ENCODE data around the gene GRIK4. TPM values are rescaled to one million over a fixed set of nuclear protein-coding genes. Genes with fewer than 3 reads are reported as not detected.

GRIK4 gene
- total and polyA plus RNA-seq, 2 of the 4 experiments (the other 2 are of a cell fraction): 0.18 to 0.38 TPM

DNA sequence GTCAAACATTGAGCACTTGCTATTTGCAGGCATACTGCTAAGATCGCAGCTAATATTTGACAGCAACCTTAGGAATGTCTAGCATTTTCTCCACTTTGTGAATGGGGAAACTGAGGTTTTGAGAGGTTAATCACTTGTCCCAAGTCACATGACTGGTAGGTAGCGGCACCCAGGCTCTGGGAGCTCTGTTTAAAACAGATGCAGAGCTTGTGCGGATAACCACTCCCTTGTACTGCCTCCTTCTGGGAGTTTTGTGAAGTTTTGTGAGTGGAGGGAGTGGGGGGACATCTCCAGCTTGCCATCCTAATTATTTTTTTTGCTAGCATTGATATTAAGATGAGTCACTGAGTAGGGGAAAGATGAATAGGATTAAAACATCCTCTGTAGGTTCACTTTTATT is 134.7 kb downstream of the GRIK4 start:
- H3K56ac ChIP-seq (ENCODE audit: extremely low read depth, insufficient read depth, low read length): no peak overlapping the region
- H3K36me3 ChIP-seq (ENCODE audit: control insufficient read depth, insufficient read depth, low read length): no peaks in the 10 kb centered on the region
- CTCF ChIA-PET: interaction anchor here (0.7 kb wide), 1 partner anchor 72 kb away, joined by 3 read pairs; no protein-coding TSS in a partner anchor
- POLR2A ChIA-PET (ENCODE audit: unreplicated experiment): no interaction called here
- no peak overlapping the region for H2BK20ac ChIP-seq (ENCODE audit: low read depth, low read length)
- no peak overlapping the region for H4K8ac ChIP-seq (ENCODE audit: low read depth in 2 of 2, low read length in 2 of 2)
- no peak overlapping the region for H4K91ac ChIP-seq (ENCODE audit: insufficient read depth, low read depth, low read length)
- H3K9ac ChIP-seq (ENCODE audit: low read depth, low read length): no peak overlapping the region
- BruUV-seq (replicated peaks): no TSS peak
- DNase-seq (no peak), ATAC-seq (ENCODE audit: low read depth) (no peak)
- in situ Hi-C loops (cut with MboI; ENCODE audit: low sequenced_read_pairs) (no loop called here), dilution Hi-C loops (cut with HindIII; ENCODE audit: low sequenced_read_pairs, unreplicated experiment) (no loop called here), intact Hi-C loops (cut with micrococcal nuclease) (no loop called here)
- H3K4me3 ChIP-seq (ENCODE audit: insufficient read depth, low read depth, low read length): no peak overlapping the region
- H3K4me1 ChIP-seq (ENCODE audit: control insufficient read depth, insufficient read depth, low read length): no peaks in the 10 kb centered on the region
- no peak overlapping the region for H3K18ac ChIP-seq (ENCODE audit: low read depth, low read length)
- no peak overlapping the region for H2BK120ac ChIP-seq (ENCODE audit: low read depth, low read length)
- no peak overlapping the region for H3K23ac ChIP-seq (ENCODE audit: low read depth, low read length)
- TF ChIP-seq SMC3 (IDR thresholded peaks at IDR 0.05; ENCODE audit: low read depth, low read length): no peak
- no peak for TF ChIP-seq MAZ (IDR thresholded peaks at IDR 0.05; ENCODE audit: borderline replicate concordance, low read depth, low read length)
- TF ChIP-seq MXI1 (IDR thresholded peaks at IDR 0.05; ENCODE audit: borderline replicate concordance, low read depth, low read length): no peak
- TF ChIP-seq, protein P1, sequence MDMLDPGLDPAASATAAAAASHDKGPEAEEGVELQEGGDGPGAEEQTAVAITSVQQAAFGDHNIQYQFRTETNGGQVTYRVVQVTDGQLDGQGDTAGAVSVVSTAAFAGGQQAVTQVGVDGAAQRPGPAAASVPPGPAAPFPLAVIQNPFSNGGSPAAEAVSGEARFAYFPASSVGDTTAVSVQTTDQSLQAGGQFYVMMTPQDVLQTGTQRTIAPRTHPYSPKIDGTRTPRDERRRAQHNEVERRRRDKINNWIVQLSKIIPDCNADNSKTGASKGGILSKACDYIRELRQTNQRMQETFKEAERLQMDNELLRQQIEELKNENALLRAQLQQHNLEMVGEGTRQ (IDR thresholded peaks at IDR 0.05; ENCODE audit: low read depth, low read length): no peak
- no peak for TF ChIP-seq RAD21 (IDR thresholded peaks at IDR 0.05; ENCODE audit: low read length)
- TF ChIP-seq NFE2L2 (IDR thresholded peaks at IDR 0.05; ENCODE audit: low read depth, low read length): no peak
- no peak for TF ChIP-seq CEBPB (IDR thresholded peaks at IDR 0.05; ENCODE audit: low read depth, low read length)
- TF ChIP-seq POLR2A (IDR thresholded peaks at IDR 0.05; ENCODE audit: low read depth, low read length): no peak
- TF ChIP-seq RFX5 (IDR thresholded peaks at IDR 0.05; ENCODE audit: low read depth, low read length): no peak
- TF ChIP-seq, protein P2, sequence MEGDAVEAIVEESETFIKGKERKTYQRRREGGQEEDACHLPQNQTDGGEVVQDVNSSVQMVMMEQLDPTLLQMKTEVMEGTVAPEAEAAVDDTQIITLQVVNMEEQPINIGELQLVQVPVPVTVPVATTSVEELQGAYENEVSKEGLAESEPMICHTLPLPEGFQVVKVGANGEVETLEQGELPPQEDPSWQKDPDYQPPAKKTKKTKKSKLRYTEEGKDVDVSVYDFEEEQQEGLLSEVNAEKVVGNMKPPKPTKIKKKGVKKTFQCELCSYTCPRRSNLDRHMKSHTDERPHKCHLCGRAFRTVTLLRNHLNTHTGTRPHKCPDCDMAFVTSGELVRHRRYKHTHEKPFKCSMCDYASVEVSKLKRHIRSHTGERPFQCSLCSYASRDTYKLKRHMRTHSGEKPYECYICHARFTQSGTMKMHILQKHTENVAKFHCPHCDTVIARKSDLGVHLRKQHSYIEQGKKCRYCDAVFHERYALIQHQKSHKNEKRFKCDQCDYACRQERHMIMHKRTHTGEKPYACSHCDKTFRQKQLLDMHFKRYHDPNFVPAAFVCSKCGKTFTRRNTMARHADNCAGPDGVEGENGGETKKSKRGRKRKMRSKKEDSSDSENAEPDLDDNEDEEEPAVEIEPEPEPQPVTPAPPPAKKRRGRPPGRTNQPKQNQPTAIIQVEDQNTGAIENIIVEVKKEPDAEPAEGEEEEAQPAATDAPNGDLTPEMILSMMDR (conservative IDR thresholded peaks at IDR 0.05; ENCODE audit: low read depth, low read length): no peak
- TF ChIP-seq BHLHE40 (IDR thresholded peaks at IDR 0.05; ENCODE audit: low read depth, low read length): no peak
- TF ChIP-seq RCOR1 (IDR thresholded peaks at IDR 0.05; ENCODE audit: insufficient replicate concordance, low read length): no peak
- TF ChIP-seq FOS (IDR thresholded peaks at IDR 0.05; ENCODE audit: low read depth, low read length): no peak
- no CpG with 5 or more reads among the region's 3 CpGs for WGBS, 2 experiments (ENCODE audit: extremely low coverage in 2 of 2, insufficient read length in 1 of 2)
- no peak overlapping the region for H3K14ac ChIP-seq (replicated peaks; ENCODE audit: low read depth, low read length)
- H3K27ac ChIP-seq (ENCODE audit: insufficient read depth, low read length): no peak overlapping the region
- H3K9me3 ChIP-seq (ENCODE audit: control insufficient read depth, insufficient read depth, low read length): no peaks in the 10 kb centered on the region
- H3K79me1 ChIP-seq (ENCODE audit: low read depth in 1 of 2, low read length in 2 of 2): no peaks in the 10 kb centered on the region
- H2AK5ac ChIP-seq (ENCODE audit: low read depth, low read length): no peak overlapping the region
- H3K27me3 ChIP-seq (ENCODE audit: control insufficient read depth, insufficient read depth, low read length): peaks cover 30% of the 10 kb centered on the region
- no peak overlapping the region for H2BK15ac ChIP-seq (ENCODE audit: low read depth, low read length)
- H2AFZ ChIP-seq (replicated peaks; ENCODE audit: low read length, poor library complexity): no peak overlapping the region
- H2BK5ac ChIP-seq (ENCODE audit: low read depth, low read length, poor library complexity, severe bottlenecking): no peak overlapping the region
- H3K9me1 ChIP-seq (ENCODE audit: insufficient read depth, low read length): no peaks in the 10 kb centered on the region
- H4K20me1 ChIP-seq (ENCODE audit: insufficient read depth, low read length): no peaks in the 10 kb centered on the region
- no peak overlapping the region for H2AK9ac ChIP-seq (replicated peaks; ENCODE audit: low read depth, low read length, poor library complexity)
- H3K4ac ChIP-seq (ENCODE audit: low read depth, low read length): no peak overlapping the region
- H4K5ac ChIP-seq (ENCODE audit: low read depth, low read length): no peak overlapping the region
- H3K4me2 ChIP-seq (ENCODE audit: low read depth, low read length): no peak overlapping the region
